ENCODE results near the gene PFDN6. TPM values are rescaled to one million over a fixed set of nuclear protein-coding genes. Genes with fewer than 3 reads are reported as not detected.

Gene PFDN6
- total RNA-seq, 1 experiment from 2014 or later: 90.5 TPM

- ChIA-PET POLR2A (interaction anchor here (0.6 to 2.3 kb wide), 13 partner anchors 9 to 1122 kb away, joined by 3 to 13 read pairs (median 5); partner anchors contain the start of genes B3GALT4, PFDN6, PHF1 and RGL2), CTCF (interaction anchor here (1.0 to 1.8 kb wide), 6 partner anchors 16 to 192 kb away, joined by 3 to 10 read pairs (median 4); partner anchors contain the start of genes B3GALT4 and RGL2), RAD21 (ENCODE audit: low non-redundant PET in 1 of 2, low total read pairs in 2 of 2, uncharacterized antibody in 2 of 2, unreplicated experiment in 2 of 2) (no interaction called here)
- H3K9ac ChIP-seq (ENCODE audit: low read length): peak overlapping the region; percentile 61; the same call in 1 of the 2 replicates
- H3K9me2 ChIP-seq (ENCODE audit: insufficient read depth): no peaks in the 10 kb centered on the region
- H3K9me3 ChIP-seq (ENCODE audit: control insufficient read depth in 1 of 2, insufficient read depth in 1 of 2, low read depth in 1 of 2, low read length in 2 of 2): no peaks in the 10 kb centered on the region
- H3K27ac ChIP-seq (ENCODE audit: low read depth, low read length): no peak overlapping the region
- H3K36me3 ChIP-seq (ENCODE audit: control insufficient read depth in 1 of 2, insufficient read depth in 2 of 2, low read length in 2 of 2): peaks cover 22 to 29% of the 10 kb centered on the region in 2 experiments; a peak in 3 of 4 replicates
- intact Hi-C loops (cut with micrococcal nuclease): no loop called here
- BruUV-seq (replicated peaks): no TSS peak
- TF ChIP-seq EZH2phosphoT487 (IDR thresholded peaks at IDR 0.05; ENCODE audit: borderline replicate concordance): no peak
- no peak overlapping the region for H2AFZ ChIP-seq (ENCODE audit: low read depth, low read length, poor library complexity, severe bottlenecking)
- no peak for ATAC-seq
- H3K79me2 ChIP-seq (ENCODE audit: insufficient read depth, low read length): peaks cover 49% of the 10 kb centered on the region
- peak overlapping the region; percentile 55 to 63 for H3K4me3 ChIP-seq (replicated peaks in 1 of 2; ENCODE audit: low read depth in 1 of 2, low read length in 2 of 2)
- H3K27me3 ChIP-seq (ENCODE audit: insufficient read depth, low read length): no peaks in the 10 kb centered on the region
- H3K4me2 ChIP-seq (ENCODE audit: low read length): peak overlapping the region; percentile 87
- peaks cover 39 to 71% of the 10 kb centered on the region in 2 experiments for H3K4me1 ChIP-seq (ENCODE audit: control insufficient read depth in 1 of 2, insufficient read depth in 2 of 2, low read length in 2 of 2)
- H4K20me1 ChIP-seq (ENCODE audit: insufficient read depth): no peaks in the 10 kb centered on the region
- DNase-seq (ENCODE audit: low read depth, low spot score): no peak
Observed at GRCh38 chr6:33317419-33317668, 27.9 kb downstream of the PFDN6 start.

- peaks cover 36 to 66% of the 10 kb centered on the region in 2 experiments for H3K4me1 ChIP-seq (ENCODE audit: control insufficient read depth in 1 of 2, insufficient read depth in 2 of 2, low read length in 2 of 2)
- POLR2A ChIA-PET: interaction anchor here (0.7 to 2.3 kb wide), 13 partner anchors 9 to 1122 kb away, joined by 3 to 13 read pairs (median 5); partner anchors contain the start of genes B3GALT4, PFDN6, PHF1 and RGL2
- intact Hi-C loops (cut with micrococcal nuclease): no loop called here
- peaks cover 22 to 29% of the 10 kb centered on the region in 2 experiments; a peak in 3 of 4 replicates for H3K36me3 ChIP-seq (ENCODE audit: control insufficient read depth in 1 of 2, insufficient read depth in 2 of 2, low read length in 2 of 2)
- no peaks in the 10 kb centered on the region for H3K27me3 ChIP-seq (ENCODE audit: insufficient read depth, low read length)
- no peaks in the 10 kb centered on the region for H3K9me3 ChIP-seq (ENCODE audit: control insufficient read depth in 1 of 2, insufficient read depth in 1 of 2, low read depth in 1 of 2, low read length in 2 of 2)
- peak within 1 kb of the TSS; percentile 55 to 63 for H3K4me3 ChIP-seq (replicated peaks in 1 of 2; ENCODE audit: low read depth in 1 of 2, low read length in 2 of 2)
- ATAC-seq (peak; percentile 82), DNase-seq (ENCODE audit: low read depth, low spot score) (peak; percentile 98)
- no TSS peak for BruUV-seq (replicated peaks)
- H3K9me2 ChIP-seq (ENCODE audit: insufficient read depth): no peaks in the 10 kb centered on the region
- H4K20me1 ChIP-seq (ENCODE audit: insufficient read depth): no peaks in the 10 kb centered on the region
- H3K27ac ChIP-seq (ENCODE audit: low read depth, low read length): peak within 1 kb of the TSS; percentile 68
- CTCF ChIA-PET: interaction anchor here (1.0 to 1.8 kb wide), 6 partner anchors 17 to 192 kb away, joined by 3 to 10 read pairs (median 4); partner anchors contain the start of genes B3GALT4 and RGL2
- H3K79me2 ChIP-seq (ENCODE audit: insufficient read depth, low read length): peaks cover 49% of the 10 kb centered on the region
- RAD21 ChIA-PET (ENCODE audit: low non-redundant PET in 1 of 2, low total read pairs in 2 of 2, uncharacterized antibody in 2 of 2, unreplicated experiment in 2 of 2): interaction anchor here in 1 of 2 experiments (0.8 kb wide), 1 partner anchor 18 kb away, joined by 3 read pairs; no protein-coding TSS in a partner anchor
- H2AFZ ChIP-seq (ENCODE audit: low read depth, low read length, poor library complexity, severe bottlenecking): peak within 1 kb of the TSS; percentile 75
- peak within 1 kb of the TSS; percentile 87 for H3K4me2 ChIP-seq (ENCODE audit: low read length)
- peak within 1 kb of the TSS; percentile 61 for H3K9ac ChIP-seq (ENCODE audit: low read length)
- TF ChIP-seq SRF (IDR thresholded peaks at IDR 0.05; ENCODE audit: low read depth): no peak
- TF ChIP-seq ELF1 (IDR thresholded peaks at IDR 0.05; ENCODE audit: borderline replicate concordance, low read depth): no peak
- TF ChIP-seq POLR2AphosphoS5 (IDR thresholded peaks at IDR 0.05; ENCODE audit: low read depth, low read length): peak; percentile 21; the same call in 1 of the 2 replicates
- no peak for TF ChIP-seq ZFX (IDR thresholded peaks at IDR 0.05)
- TF ChIP-seq ZNF274 (IDR thresholded peaks at IDR 0.05; ENCODE audit: low read depth, low read length): no peak
- TF ChIP-seq RAD21 (IDR thresholded peaks at IDR 0.05; ENCODE audit: low read depth): no peak
- TF ChIP-seq EZH2 (IDR thresholded peaks at IDR 0.05): no peak
- no peak for TF ChIP-seq CEBPB (IDR thresholded peaks at IDR 0.05; ENCODE audit: low read depth)
- TF ChIP-seq ATF3 (IDR thresholded peaks at IDR 0.05): no peak
- peak; percentile 55 for TF ChIP-seq TCF7L2 (IDR thresholded peaks at IDR 0.05; ENCODE audit: borderline replicate concordance, extremely low read depth, insufficient read depth, insufficient read length)
- no peak for TF ChIP-seq EGR1 (IDR thresholded peaks at IDR 0.05; ENCODE audit: low read depth)
- TF ChIP-seq SP1 (IDR thresholded peaks at IDR 0.05; ENCODE audit: low read depth): no peak
- no peak for TF ChIP-seq REST (IDR thresholded peaks at IDR 0.05; ENCODE audit: low read depth)
Observed at GRCh38 chr6:33317669-33318425, 28.4 kb downstream of the PFDN6 start, which contains the start of gene ZBTB22. ZBTB22 (minus strand) TSS chr6:33317744; CDS start chr6:33316916, 828 bp downstream.
